GM21717 (cell line): ENCODE results near the gene DNASE1L1.

ENCODE experiments used
- ATAC-seq: cut with Tn5 transposase; IDR thresholded peaks from one replicate; pipeline ENCODE4 v1.9.1; 2021; ENCODE audit warnings: mild to moderate bottlenecking, moderate library complexity; ENCODE audit not compliant: unreplicated experiment

Gene DNASE1L1

GRCh38 chrX:154436983-154437752, 28.1 kb upstream of the DNASE1L1 start, which contains the start of gene GDI1:
GDI1 (plus strand) TSS chrX:154437154; CDS start chrX:154437255, 101 bp downstream.
- no peak for ATAC-seq

- no peak for ATAC-seq
Measured at GRCh38 chrX:154436374-154436982, 27.4 kb upstream of the DNASE1L1 start.

GRCh38 chrX:154435171-154435733, 26.2 kb upstream of the DNASE1L1 start:
- ATAC-seq = no peak

- no peak for ATAC-seq
Measured at GRCh38 chrX:154434394-154435168, 25.5 kb upstream of the DNASE1L1 start.

GRCh38 chrX:154433605-154434004, 24.6 kb upstream of the DNASE1L1 start:
- no peak for ATAC-seq

GRCh38 chrX:154432210-154432609, 23.2 kb upstream of the DNASE1L1 start:
- no peak for ATAC-seq

GRCh38 chrX:154431341-154431740, 22.3 kb upstream of the DNASE1L1 start:
- no peak for ATAC-seq

GRCh38 chrX:154430916-154431315, 21.9 kb upstream of the DNASE1L1 start:
- ATAC-seq = no peak

GRCh38 chrX:154430479-154430878, 21.4 kb upstream of the DNASE1L1 start:
- ATAC-seq = no peak

GRCh38 chrX:154429711-154430110, 20.7 kb upstream of the DNASE1L1 start:
- ATAC-seq = no peak

GRCh38 chrX:154428176-154429171, 19.4 kb upstream of the DNASE1L1 start, which contains the start of gene ATP6AP1:
ATP6AP1 (plus strand) TSS chrX:154428677; CDS start chrX:154428693, 16 bp downstream.
- peak; percentile 92 for ATAC-seq

GRCh38 chrX:154426916-154427770, 18.1 kb upstream of the DNASE1L1 start:
- ATAC-seq = no peak

- no peak for ATAC-seq
Measured at GRCh38 chrX:154420402-154420756, 11.3 kb upstream of the DNASE1L1 start.

GRCh38 chrX:154419688-154420401, 10.8 kb upstream of the DNASE1L1 start:
- no peak for ATAC-seq

- no peak for ATAC-seq
Measured at GRCh38 chrX:154419189-154419588, 10.1 kb upstream of the DNASE1L1 start.

- no peak for ATAC-seq
Measured at GRCh38 chrX:154417157-154417556, 8.1 kb upstream of the DNASE1L1 start.

GRCh38 chrX:154413142-154413541, 4.1 kb upstream of the DNASE1L1 start:
- ATAC-seq = no peak

- no peak for ATAC-seq
Measured at GRCh38 chrX:154412468-154412867, 3.4 kb upstream of the DNASE1L1 start.

GRCh38 chrX:154411981-154412340, 2.9 kb upstream of the DNASE1L1 start:
- ATAC-seq = peak; percentile 57
